Measurements from ENCODE around the gene SF3A2.

GRCh38 chr19:2249880-2250765 is 13.5 kb downstream of the SF3A2 start:
- TF ChIP-seq EZH2phosphoT487 (IDR thresholded peaks at IDR 0.05; ENCODE audit: low read depth, severe bottlenecking, unreplicated experiment) = no peak
- TF ChIP-seq CTCF (IDR thresholded peaks at IDR 0.05; ENCODE audit: poor library complexity) = no peak
- no peak for TF ChIP-seq EZH2 (IDR thresholded peaks at IDR 0.05; ENCODE audit: borderline replicate concordance)

Measured in hepatocyte (in vitro differentiated cells).